GM06990 (cell line): Measurements from ENCODE around the gene ZNF148.

ENCODE experiments used
- DNase-seq: peaks from one replicate; pipeline ENCODE4 v3.0.0-alpha.2; 2011; ENCODE audit not compliant: insufficient read length; ENCODE audit errors: extremely low read depth
- H3K27me3 ChIP-seq: replicated peaks from 2 replicates; pipeline ENCODE4 v1.6.0; 2011; ENCODE audit warnings: low read length; ENCODE audit not compliant: control insufficient read depth, insufficient read depth
- H3K36me3 ChIP-seq: 2 replicates; pipeline ENCODE4 v1.5.1; 2011; ENCODE audit warnings: low read length; ENCODE audit not compliant: control insufficient read depth, insufficient read depth
- H3K4me3 ChIP-seq: replicated peaks from 2 replicates; pipeline ENCODE4 v1.5.1; 2011; ENCODE audit warnings: low read depth, mild to moderate bottlenecking, control low read depth, low read length
- CTCF ChIP-seq: IDR thresholded peaks from 2 replicates; pipeline ENCODE4 v1.5.1; 2011; ENCODE audit warnings: low read length, control low read depth, mild to moderate bottlenecking, inconsistent platforms; ENCODE audit not compliant: insufficient read depth, poor library complexity, severe bottlenecking

ZNF148 gene

GRCh38 chr3:125337506-125337905, 37.6 kb downstream of the ZNF148 start:
- TF ChIP-seq CTCF, result no peak

GRCh38 chr3:125334675-125335560, 40.2 kb downstream of the ZNF148 start:
- no peak for DNase-seq
- no peak for TF ChIP-seq CTCF

More at GRCh38 chr3:125337506-125337905, 37.6 kb downstream of the ZNF148 start:
- Histone ChIP-seq H3K4me3 (no peak overlapping the region), H3K27me3 (no peaks in the 10 kb centered on the region), H3K36me3 (no peaks in the 10 kb centered on the region; the same call in 1 of the 2 replicates)
- no peak for DNase-seq

GRCh38 chr3:125332504-125332903, 42.6 kb downstream of the ZNF148 start:
- no peak for TF ChIP-seq CTCF
- H3K36me3 ChIP-seq, result no peaks in the 10 kb centered on the region
- no peaks in the 10 kb centered on the region for H3K27me3 ChIP-seq
- H3K4me3 ChIP-seq, result no peak overlapping the region
- DNase-seq, result no peak

More at GRCh38 chr3:125334675-125335560, 40.2 kb downstream of the ZNF148 start:
- H3K27me3 ChIP-seq, result no peaks in the 10 kb centered on the region
- H3K4me3 ChIP-seq, result no peak overlapping the region
- H3K36me3 ChIP-seq, result no peaks in the 10 kb centered on the region; the same call in 1 of the 2 replicates

GRCh38 chr3:125331243-125331642, 43.9 kb downstream of the ZNF148 start:
- no peaks in the 10 kb centered on the region for H3K36me3 ChIP-seq
- DNase-seq, result no peak
- H3K4me3 ChIP-seq, result no peak overlapping the region
- H3K27me3 ChIP-seq, result no peaks in the 10 kb centered on the region
- no peak for TF ChIP-seq CTCF

- no peak for TF ChIP-seq CTCF
- no peaks in the 10 kb centered on the region for H3K27me3 ChIP-seq
- DNase-seq, result no peak
- no peaks in the 10 kb centered on the region for H3K36me3 ChIP-seq
- no peak overlapping the region for H3K4me3 ChIP-seq
These were observed 48.2 kb downstream of the ZNF148 start for GRCh38 chr3:125326957-125327356.
